ENCODE results near the gene ZNF512B.

ZNF512B gene

DNA sequence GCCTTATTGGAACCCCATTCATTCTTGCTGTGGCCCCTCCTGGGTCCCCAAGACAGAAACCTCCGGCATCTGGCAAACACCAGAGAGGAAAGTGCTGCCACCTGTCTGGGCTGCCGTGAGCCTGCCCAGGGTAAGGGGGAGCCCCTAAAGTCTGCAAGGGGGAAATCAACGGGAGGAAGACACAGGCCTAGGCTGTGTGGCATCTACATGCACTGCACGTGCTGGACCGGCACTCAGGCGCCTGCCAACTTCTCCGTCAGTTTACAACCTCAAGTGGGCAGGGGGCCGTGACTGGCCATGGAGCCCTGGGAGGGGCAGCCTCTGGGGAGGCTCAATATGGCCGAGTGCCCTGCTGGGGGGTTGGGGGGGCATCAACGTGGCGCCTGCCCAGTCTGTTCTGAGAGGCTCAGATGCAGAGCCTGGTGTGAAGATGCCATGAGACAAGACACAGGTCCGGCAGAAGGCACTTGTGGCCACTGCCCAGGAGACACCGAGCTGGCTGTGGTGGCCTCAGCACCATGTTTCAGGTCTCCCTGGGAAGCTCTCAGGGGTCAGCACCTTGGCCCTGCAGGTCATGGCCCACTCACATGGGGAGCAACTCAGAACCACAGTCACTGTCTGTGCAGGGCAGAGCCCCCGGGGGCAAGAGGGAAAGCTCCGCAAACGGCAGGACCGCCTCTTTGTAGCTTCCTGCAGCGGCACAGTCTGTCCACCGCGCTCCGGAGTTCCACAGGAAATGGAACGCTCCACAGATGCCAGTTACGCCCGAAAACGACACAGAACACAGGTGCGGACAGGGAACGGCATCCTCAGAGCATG is 21.9 kb downstream of the ZNF512B start:
- no peak for DNase-seq

DNA sequence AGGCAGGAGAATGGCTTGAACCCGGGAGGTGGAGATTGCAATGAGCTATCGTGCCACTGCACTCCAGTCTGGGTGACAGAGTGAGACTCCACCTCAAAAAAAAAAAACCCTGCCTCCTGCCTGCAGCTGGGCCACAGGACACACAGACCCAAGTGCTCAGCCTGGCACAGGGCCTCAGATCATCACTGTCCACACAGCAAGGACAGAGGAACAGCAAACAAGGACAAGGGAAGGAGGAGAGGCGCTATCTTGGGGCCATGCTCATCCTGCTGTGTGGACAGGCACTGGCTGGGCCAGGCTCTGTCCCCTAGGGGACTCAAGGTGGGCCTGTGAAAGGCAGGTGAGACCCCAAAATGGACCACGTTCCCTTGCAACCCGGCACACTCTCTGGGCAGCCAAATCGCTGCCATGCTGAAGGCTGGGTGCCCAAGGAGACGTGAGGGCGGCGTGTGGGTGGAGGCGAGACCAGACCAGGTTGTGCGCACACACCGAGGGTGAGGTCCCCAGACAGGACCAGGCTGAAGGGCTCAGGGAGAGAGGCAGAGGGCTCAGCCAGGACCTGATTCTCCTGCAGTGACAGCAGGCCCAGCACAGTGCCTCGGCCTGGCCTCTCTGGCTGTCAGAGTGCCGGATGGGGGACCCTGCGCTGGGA is 22.6 kb downstream of the ZNF512B start:
- no peak for DNase-seq

DNA sequence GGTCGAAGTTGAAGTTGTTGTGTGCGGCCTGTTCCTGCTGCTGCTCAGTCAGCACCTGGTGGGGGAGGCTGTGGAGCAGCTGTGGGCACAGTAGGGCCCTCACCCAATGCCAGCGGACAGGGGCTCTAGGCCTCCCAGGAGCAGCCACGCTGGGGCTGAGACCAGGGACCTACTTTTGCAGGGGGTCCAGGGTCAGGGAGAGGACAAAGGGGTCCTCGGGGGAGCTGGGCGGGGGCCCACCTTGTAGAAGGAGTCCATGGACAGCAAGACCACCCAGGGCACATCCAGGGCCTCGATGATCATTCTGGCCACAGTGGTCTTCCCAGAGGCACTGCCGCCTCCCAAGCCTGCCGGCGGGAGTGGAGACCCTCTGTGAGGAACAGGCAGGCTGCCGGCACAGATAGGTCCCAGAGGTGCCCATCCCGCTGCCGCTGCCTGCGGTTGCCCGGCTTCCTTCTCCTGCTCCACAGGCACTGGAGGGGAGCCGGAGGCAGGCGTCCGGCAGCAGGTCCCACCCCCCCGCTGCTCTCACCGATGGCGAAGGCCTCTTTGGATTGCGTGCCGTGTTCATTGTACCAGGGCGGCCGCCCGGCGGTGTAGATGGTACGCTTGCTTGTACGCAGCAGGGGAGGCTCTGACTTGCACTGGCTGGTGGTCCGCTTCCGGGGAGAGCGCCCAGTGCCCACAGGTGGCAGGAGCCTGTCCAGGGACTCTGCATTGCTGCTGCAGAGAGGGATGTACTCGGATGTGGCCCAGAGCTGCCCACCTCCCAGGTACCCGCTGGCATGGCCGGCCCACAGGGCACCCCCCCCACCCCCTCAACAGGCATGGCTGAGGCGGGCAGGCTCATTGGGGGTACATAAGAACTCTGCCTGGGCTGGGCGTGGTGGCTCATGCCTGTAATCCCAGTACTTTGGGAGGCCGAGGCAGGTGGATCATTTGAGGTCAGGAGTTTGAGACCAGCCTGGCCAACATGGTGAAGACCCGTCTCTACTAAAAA is 23.5 kb downstream of the ZNF512B start:
- DNase-seq: no peak

DNA sequence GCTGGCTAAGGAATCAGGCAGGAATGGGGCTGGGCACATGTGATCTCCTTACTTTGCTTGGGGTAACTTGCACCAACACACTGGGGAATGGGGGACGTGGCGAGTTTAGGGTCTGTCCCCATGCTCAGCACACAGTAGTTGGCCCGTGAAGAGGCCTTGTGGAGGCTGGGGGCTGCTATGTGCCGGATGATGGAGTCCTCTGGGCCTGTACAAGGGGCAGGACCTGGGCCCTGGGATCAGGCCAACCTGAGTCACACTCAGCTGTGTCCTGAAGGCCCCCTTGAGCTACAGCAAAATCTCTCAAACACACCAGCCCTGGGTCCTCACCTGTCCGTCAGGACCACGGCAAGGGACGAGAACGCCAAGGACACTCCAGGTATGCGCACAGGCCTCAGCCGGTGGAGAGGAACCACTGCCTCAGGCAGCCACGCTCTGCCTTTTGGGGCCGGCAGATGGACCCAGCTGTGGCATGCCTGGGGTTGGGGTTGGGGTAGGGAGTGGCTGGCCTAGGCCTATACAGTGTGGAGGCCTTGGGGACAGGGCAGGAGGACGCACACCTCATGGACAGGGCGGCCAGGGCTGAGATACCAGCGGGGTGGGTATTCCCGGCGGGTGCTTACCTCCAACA is 24.6 kb downstream of the ZNF512B start:
- no peak for DNase-seq

DNA sequence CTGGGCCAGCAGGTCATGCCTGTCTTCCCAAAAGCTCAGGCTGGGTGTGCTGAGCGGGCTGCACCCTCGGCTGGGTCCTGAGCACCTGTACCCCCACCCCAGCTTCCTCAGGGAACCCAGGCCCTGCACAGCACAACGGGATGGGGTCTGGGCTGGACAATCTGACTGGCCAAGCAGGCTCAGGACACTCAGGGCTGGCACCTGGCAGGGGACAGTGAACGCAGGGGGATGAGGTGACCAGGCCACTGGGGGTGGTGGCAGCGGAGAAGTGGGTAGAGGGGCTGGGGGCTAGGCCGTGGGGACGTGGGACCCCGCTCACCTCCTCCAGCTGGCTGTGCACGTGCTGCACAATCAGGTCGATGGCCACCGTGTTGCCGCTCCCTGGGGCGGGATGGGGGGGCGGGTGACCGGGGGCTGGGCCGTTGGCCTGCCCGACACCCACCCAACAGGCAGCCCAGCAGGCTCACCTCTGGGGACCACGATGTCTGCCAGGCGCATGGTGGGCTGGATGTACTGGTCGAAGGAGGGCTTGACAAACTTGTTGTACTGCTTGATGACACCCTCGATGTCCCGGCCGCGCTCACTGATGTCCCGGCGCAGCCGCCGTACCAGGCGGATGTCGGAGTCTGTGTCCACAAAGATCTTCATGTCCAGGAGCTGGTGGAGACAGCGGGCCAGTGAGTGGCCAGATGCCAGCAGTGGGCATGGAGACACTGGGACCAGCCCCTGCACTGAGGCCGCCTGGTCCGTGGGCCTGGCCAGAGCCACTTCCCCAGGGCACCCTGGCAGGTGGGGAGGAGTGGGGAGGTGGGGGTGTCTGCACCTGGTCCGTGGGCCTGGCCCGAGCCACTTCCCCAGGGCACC is 25.4 kb downstream of the ZNF512B start:
- DNase-seq: no peak

DNA sequence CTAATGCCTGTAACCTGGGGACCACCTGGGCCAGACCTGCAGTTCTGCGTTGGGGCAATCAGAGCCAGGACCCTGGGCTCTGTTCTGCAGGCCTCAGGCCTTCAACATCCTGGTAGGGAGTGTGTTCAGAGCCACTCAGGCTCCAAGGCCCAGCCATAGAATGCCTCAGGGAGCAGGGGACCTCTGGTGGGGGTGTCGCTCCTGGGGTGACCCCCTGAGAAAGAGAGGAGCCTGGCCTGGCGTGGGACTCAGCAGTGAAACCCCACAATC is 26.0 kb downstream of the ZNF512B start:
- DNase-seq: no peak

DNA sequence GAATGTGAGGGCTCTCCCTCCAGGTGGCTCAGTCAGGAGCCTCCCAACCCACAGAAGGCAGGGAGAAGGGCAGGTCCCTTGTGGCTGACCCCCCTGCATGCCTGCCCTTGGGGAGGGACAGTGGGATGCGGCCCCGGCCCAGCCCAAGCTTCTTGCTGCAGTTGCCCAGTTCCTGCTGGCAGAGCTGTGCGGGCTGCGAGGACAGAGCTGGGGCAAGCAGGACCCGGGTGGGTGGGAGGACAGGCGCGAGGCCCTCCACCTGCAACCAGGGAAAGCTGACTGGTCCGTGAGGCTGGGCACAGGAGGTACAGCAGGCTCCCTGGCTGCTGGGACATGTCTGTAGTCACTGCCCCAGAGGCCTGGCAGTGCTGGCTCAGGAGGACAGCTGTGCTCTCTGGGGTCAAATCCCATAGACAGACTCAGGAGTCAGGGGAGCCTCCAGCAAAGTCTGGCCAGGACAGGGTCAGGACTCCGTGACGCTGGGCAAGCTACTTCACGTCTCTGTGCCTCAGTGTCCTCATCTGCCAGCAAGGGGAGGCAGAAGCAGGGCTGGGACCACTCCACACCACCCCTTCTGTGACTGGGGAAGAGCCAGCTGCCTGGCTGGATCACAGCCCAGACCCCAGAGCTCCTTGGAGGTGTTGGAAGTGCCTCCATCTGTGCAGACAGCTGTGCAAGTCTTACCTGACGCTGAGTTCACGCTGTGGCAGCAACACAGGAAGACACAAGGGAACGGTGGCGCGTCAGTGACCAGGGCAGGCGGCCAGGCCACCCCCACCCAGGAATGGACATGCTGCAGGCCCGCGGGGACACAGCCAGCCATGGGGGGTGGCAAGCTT is 26.5 kb downstream of the ZNF512B start:
- DNase-seq: no peak

DNA sequence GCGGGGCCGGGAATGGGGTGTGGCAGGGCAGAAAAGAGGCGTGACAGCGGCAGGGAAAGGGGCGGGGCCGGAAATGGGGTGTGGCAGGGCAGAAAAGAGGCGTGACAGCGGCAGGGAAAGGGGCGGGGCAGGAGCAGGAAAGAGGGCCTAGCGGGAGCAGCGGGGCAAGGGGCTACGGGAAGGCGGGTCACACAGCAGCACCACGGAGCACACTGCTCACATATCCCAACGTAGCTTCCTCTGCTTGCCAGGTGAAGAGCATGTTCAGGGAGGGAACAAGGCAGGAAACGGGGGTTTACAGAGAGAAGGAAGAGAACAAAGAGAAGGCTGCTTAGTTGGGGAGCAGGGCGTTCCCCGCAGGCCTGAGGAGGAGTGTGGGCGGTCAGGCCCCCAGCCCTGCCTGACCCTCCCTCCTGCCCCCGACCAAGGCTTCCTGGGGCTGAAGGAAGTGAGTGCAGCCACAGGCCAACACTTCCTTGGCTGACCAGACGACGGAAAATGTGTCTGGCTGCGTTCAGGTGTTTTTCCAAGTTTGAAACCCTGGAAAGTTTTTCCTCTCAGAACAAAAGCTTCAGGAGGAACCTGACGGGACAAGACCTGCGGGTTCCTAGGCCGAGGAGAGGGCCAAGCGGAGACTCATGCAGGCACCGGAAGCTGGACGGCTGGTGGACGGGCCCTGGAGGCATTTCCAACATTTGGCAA is 27.3 kb downstream of the ZNF512B start:
- no peak for DNase-seq

DNA sequence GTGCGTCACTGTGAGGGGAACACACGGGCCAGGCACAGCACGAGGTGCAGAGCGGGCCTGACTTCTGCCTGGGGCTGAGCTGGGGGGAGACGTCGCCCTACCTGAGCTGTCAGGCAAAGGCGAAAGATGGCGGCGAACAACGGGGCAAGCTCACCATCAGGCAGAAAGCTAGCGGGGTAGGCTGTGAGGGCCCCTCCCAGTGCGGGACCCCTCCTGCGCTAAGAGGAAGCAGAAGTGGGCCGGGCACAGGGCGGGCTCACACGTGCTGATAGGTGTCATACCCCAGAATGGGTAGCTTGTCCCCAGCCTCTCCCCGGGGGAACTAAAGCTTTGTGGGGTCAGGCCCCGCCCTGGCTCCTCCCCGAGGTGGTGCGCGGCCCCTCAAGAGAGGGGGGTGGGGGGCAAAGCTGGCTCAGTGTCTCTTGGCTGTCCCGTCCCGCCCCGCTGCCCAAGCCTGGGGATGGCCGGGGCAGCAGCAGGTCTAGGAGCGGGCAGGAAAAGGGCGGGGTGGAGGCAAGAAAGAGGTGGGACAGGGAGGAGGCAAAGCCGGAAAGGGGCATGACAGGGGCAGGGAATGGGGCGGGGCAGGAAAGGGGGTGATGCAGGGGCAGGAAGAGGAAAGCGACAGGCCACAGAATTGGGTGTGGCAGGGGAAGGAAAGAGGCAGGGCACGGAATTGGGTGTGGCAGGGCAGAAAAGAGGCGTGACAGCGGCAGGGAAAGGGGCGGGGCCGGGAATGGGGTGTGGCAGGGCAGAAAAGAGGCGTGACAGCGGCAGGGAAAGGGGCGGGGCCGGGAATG is 28.2 kb downstream of the ZNF512B start:
- DNase-seq: no peak

DNA sequence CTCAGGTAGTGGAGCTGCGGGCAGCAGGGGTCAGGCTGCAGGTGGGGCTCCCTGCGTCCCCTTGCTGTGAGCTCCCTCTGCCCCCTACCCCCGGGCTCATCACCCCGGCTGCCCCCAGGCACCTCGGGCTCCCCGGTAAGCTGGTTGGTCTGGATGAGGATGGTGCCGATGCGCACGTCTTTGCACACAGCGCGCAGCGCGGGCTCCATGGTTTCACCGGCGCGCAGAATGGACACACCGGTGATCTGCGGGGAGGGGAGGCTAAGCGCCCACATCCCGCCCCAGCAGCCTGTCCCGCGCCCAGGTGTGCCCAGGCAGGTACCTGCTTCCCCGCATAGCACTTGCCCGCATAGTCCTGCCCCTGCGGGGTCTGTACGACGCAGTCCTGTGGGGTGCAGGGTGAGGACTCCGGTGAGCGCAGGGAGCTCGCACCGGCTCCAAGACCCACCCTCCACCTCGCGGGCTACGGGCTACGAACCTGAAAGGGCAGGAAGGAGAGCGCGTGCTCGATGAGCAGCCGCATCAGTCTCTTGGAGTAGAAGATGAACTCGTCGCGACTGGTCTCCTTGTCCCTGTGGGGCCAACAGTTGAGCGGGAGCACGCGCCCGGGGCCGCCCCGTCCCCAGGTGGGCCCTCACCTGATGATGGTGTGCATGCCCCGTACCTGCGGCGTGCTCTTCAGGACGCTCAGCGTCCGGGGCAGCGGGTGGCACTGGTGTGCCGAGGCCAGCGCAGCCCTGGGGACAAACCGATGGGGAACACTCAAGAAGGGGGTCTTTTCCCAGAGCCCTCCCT is 29.1 kb downstream of the ZNF512B start:
- DNase-seq: no peak

DNA sequence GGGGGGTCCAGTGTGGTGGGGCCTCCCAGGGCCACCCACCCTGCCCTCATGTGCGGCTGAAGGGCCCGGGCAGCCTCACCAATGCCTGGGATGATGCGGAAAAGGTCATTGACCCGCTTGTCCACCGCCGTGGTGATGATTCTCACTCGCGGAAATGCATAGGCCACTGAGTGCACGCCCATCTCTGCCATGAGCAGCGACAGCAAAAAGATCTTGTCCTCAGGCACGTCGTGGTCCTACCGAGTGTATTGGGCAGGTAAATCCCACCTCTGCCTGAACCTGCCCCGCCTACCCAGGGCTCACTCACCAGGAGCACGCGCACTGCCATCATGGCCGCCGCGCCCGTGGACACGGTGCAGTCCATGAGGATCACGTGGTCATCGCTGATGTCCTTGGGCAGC is 29.7 kb downstream of the ZNF512B start:
- no peak for DNase-seq

DNA sequence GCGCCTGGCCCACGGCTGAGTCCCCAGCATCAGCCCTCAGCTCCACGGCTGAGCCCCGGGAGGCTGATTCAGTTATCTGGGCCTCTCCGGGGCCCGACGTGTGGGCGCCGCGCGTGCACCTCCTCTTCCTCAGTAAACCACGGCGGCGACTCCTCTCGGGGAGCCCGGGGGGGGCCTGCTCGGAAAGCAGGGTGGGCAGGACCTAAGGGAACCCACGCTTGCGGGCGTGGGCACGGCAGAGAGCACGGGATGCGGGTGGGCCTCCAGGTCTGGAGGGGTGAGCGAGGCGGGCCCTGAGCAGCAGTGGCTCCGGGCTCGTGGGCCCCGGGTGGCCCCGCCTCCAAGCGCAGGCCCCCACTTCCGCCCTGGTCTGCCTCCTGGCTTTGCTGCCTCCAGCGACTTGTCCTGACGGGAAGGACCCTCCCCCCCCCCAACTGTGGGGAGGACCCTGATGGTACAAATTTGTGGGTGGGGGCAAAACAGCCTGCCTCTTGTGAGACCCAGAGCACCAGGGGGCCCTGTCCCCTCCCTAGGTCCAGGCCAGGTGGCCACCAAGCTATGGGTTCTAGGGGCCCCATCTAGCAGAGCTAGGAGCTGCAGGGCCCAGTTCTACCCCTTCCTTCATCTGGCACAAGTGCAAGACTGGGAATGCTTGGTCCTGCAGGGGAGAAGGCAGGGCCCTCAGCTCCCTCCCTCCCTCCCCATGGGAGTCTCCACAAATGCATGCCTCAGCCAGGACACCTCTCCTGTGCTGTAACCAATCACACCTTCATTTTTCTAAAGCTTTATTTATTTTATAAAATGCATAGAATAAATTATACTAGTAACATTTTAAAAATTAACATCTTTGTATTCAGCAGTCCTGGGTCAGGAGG is 30.4 kb downstream of the ZNF512B start:
- DNase-seq: no peak

DNA sequence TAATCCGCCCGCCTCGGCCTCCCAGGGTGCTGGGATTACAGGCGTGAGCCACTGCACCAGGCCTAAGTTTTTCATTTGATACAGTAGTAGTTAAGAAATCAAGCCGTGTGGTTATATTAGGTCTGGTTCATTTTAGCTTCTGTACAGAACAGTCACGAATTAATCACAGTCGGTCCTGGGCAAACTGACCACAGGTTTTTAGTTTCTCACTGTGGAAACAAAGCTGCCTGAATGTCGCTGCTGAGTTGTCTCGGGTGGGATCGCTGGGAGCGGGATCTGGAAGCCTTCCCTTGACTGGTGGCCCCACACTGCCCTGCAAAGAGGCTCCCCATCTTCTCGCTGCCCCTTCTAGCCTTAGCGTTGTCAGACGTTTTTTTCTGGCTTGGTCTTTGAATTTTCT is 32.1 kb downstream of the ZNF512B start:
- no peak for DNase-seq

DNA sequence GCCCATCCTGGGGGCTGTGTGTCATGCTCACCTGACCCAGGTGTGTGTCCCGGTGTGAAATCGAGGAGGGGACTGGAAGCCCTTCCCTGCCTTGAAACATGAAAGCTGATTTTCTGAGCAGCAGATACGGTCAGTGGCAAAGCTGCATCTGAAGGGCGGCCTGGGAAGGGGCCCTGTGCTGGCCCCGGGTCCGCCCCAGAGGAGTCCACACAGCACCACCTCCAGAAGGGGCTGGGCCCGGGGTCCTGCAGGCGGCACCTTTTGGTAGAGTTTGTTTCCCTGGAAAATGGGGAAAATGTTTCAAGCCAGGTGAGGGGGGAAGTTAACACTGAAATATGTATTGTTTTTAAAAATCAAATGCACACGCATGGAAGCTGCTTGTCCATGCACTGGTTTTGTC is 34.3 kb downstream of the ZNF512B start:
- no peak for DNase-seq

DNA sequence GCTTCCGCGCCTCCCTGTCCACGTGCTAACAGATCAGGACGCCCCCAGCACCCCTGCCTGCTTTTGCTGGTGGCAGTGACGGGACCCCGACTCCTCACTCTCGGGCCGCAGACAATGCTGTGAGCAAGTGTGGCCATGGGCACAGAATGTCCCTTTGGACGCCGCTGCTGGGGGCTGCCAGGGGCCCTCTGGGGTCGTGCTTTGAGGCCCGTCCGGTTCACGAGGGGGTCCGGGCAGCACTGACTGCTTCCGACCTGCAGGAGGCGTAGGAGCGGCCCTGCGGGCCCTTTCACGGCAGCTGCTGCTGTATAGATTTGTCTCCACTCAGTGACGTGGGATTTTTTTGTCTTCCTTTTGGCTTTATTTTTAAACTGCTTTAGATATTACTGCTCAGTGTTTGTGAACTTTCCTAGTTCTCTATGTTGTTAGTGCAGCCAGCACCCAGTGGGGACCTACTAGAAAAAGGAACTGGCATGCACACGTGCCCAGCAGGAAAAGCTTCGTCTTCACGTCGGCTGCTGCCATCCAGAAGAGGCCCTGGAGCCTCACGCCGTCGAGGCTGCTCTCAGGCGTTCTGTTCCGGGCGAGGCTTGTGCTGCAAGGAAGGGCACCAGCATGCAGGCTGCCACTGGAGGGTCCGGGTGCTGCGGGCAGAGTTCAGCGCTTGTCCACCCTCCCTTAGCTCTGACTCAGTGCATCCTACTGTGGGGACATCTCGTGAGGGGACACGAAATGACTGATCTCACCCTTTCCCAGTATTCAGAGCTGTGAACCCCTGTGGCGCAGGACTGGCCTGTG is 35.3 kb downstream of the ZNF512B start:
- no peak for DNase-seq

DNA sequence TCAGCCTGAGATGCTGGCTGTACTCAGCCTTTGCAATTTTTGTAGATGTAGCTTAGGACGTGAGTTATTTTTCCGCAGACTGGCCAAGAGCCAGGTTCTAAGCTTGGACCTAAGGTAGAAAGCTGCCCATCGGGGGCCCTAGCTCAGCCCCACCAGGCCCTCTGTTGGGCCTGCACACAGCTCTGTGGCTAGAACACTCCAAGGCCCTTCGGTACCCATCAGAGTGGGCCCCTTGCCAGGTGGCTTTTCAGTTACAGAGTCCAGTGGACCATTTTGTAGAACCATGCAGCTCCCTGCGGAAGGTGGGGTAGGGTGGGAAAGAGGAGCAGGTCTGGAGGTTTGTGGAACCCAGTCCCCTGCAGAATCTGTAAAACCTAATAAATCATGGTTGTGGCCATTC is 36.1 kb downstream of the ZNF512B start:
- no peak for DNase-seq

DNA sequence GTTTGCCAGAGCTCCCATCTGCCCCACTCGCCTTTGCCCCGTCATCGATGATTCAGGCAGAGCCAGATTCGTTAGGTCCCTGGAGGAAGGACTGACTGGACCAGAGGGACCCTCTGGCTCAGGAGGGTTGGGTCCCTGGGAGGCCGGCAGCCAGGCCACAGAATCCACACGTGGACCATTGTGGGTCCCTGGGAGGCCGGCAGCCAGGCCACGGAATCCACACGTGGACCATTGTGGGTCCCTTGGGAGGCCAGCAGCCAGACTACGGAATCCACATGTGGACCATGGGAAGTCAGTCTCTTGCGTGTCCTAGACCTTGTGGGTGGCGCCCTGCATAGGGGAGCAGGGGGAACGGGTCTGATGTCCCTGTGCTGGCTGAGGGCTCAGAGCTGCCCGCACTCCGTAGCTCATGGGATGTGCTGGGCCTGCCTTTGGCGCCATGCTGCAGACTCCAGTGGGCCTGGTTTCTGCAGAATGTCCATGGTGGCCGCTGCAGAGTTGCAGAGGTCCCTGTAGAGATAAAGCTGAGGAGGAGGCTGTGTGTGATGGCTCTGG is 37.0 kb downstream of the ZNF512B start:
- DNase-seq: no peak

All from NCI-H2227 treated with DMSO at 0.1 percent for 48 hours (cell line).